HepG2 (cell line): ENCODE data around the gene RAD51D. TPM values are rescaled to one million over a fixed set of nuclear protein-coding genes. Genes with fewer than 3 reads are reported as not detected.
A peak's percentile ranks its signal among the peaks of the same experiment; 100 is the strongest.

Experiments used
- ATRX ChIP-seq: sonication (generic); formaldehyde crosslinking; IDR thresholded peaks from 2 replicates; pipeline ENCODE4 v1.4.0; 2020; ENCODE audit warnings: missing genetic modification reagents, borderline replicate concordance
- BCL6 ChIP-seq: IDR thresholded peaks from 2 replicates; pipeline ENCODE4 v1.6.1; 2016; ENCODE audit warnings: missing genetic modification reagents, missing compliant biosample characterization
- HNRNPL ChIP-seq: fragments of 200-400 bp; formaldehyde crosslinking; IDR thresholded peaks from 2 replicates; pipeline ENCODE4 v1.6.1; 2017; ENCODE audit warnings: mild to moderate bottlenecking, low read depth, low read length
- HOXA7 ChIP-seq: sonication (generic); formaldehyde crosslinking; IDR thresholded peaks from 2 replicates; pipeline ENCODE4 v1.8.1; 2022; ENCODE audit warnings: mild to moderate bottlenecking, missing genetic modification reagents, moderate library complexity
- SIX4 ChIP-seq: sonication (generic); formaldehyde crosslinking; IDR thresholded peaks from 2 replicates; pipeline ENCODE4 v1.4.0; 2020; ENCODE audit warnings: missing genetic modification reagents
- ZMYM3 ChIP-seq: sonication (generic); formaldehyde crosslinking; IDR thresholded peaks from 2 replicates; pipeline ENCODE4 v1.5.1; 2020; ENCODE audit warnings: mild to moderate bottlenecking, missing genetic modification reagents
- ZNF101 ChIP-seq: sonication (generic); formaldehyde crosslinking; IDR thresholded peaks from 2 replicates; pipeline ENCODE4 v1.4.0; 2020; ENCODE audit warnings: mild to moderate bottlenecking, low read depth, missing genetic modification reagents, borderline replicate concordance
- ZNF136 ChIP-seq: sonication (generic); formaldehyde crosslinking; IDR thresholded peaks from 2 replicates; pipeline ENCODE4 v1.8.1; 2022; ENCODE audit warnings: low read depth, mild to moderate bottlenecking, moderate library complexity, missing genetic modification reagents
- ZNF382 ChIP-seq: sonication (generic); formaldehyde crosslinking; IDR thresholded peaks from 2 replicates; pipeline ENCODE4 v1.5.0; 2020; ENCODE audit warnings: missing genetic modification reagents, mild to moderate bottlenecking, borderline replicate concordance
- ZNF749 ChIP-seq: sonication (generic); formaldehyde crosslinking; IDR thresholded peaks from 2 replicates; pipeline ENCODE4 v1.8.0; 2022; ENCODE audit warnings: mild to moderate bottlenecking, missing genetic modification reagents, moderate library complexity, borderline replicate concordance
- ZNF782 ChIP-seq: sonication (generic); formaldehyde crosslinking; IDR thresholded peaks from 2 replicates; pipeline ENCODE4 v1.4.0; 2020; ENCODE audit warnings: missing genetic modification reagents, mild to moderate bottlenecking, borderline replicate concordance
- polyA plus RNA-seq, 8 experiments: library from polyadenylated mRNA; depleted of rRNA in 3 of 8; stranded (reverse) in 7 of 8; unstranded in 1 of 8; fragments of >200 nt; fragmentation: Illumina TruSeq in 4 of 8; extraction: Trizol in 4 of 8; gene quantifications; 2 replicates each; pipeline versions ENCODE4 v1.2.1 to v1.2.3, GENCODE V29; 2011 to 2016; ENCODE audit warnings: low read depth in 4 of 8, missing spikeins in 1 of 8, mixed read lengths in 1 of 8; ENCODE audit not compliant: insufficient read depth in 1 of 8
- total RNA-seq, 5 experiments: library from RNA; depleted of rRNA; stranded (reverse); fragments of >200 nt; fragmentation: Illumina TruSeq; extraction: Trizol; gene quantifications; 2 replicates each; pipeline ENCODE4 v1.2.3, GENCODE V29; 2016; ENCODE audit warnings: low read depth in 1 of 5
- TF ChIP-seq, protein P1 (sequence below): sonication (generic); formaldehyde crosslinking; IDR thresholded peaks from 2 replicates; pipeline ENCODE4 v1.4.0; 2020; ENCODE audit warnings: mild to moderate bottlenecking, missing genetic modification reagents
- TF ChIP-seq, protein P2 (sequence below): sonication (generic); formaldehyde crosslinking; IDR thresholded peaks from 2 replicates; pipeline ENCODE4 v1.4.0; 2020; ENCODE audit warnings: mild to moderate bottlenecking, missing genetic modification reagents
- TF ChIP-seq, protein P3 (sequence below): sonication (generic); formaldehyde crosslinking; IDR thresholded peaks from 2 replicates; pipeline ENCODE4 v1.5.1; 2020; ENCODE audit warnings: mild to moderate bottlenecking, missing genetic modification reagents
- TF ChIP-seq, protein P4 (sequence below): sonication (generic); formaldehyde crosslinking; IDR thresholded peaks from 2 replicates; pipeline ENCODE4 v1.4.0; 2020; ENCODE audit warnings: missing genetic modification reagents
- TF ChIP-seq, protein P5 (sequence below): sonication (generic); formaldehyde crosslinking; IDR thresholded peaks from 2 replicates; pipeline ENCODE4 v1.5.0; 2020; ENCODE audit warnings: mild to moderate bottlenecking, missing genetic modification reagents

RAD51D gene
- total and polyA plus RNA-seq, 2 of the 13 experiments (the other 11 are each of a cell fraction or from before 2014, with no cell fraction given): 6.7 to 13.1 TPM

DNA sequence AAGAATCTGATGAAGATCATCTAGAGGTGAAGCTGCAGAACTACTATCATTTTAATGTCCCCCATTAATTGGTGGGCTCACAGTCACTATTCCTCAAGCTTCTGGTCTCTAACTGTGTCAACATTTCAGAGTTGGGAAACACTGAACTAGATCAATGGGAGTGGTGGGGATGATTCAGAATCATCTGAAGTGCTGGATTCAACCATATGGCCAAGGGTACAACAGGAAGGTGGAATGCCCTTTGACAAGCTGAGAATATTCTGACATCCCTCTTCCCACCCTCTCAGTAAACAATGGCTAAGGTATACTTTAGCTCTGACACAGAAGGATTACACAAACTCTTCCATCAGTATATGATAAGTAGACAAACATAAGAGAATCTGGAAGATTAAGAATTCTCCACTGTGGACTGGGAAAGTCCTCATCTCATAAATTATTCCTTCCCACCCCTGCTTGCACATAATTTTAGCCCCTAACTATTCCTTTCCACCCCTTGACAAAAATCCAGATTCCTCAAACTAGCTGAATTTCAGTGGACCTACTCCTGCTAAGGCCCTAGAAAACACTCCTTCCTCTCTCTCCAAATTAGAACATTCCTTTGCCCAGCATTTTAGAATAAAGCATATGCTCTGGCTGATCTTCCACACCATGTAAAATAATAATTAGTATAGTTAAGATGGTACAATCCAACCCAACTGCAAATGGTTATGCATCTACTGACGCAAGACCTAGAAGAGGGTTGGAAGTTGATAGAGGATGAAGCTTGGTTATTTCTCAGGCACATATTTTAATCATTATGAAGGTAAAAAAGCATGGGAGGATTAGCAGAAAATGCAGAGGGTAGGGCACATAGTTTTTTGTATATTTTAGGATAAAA, 39.9 kb downstream of the RAD51D start (continued):
- TF ChIP-seq, protein P1, sequence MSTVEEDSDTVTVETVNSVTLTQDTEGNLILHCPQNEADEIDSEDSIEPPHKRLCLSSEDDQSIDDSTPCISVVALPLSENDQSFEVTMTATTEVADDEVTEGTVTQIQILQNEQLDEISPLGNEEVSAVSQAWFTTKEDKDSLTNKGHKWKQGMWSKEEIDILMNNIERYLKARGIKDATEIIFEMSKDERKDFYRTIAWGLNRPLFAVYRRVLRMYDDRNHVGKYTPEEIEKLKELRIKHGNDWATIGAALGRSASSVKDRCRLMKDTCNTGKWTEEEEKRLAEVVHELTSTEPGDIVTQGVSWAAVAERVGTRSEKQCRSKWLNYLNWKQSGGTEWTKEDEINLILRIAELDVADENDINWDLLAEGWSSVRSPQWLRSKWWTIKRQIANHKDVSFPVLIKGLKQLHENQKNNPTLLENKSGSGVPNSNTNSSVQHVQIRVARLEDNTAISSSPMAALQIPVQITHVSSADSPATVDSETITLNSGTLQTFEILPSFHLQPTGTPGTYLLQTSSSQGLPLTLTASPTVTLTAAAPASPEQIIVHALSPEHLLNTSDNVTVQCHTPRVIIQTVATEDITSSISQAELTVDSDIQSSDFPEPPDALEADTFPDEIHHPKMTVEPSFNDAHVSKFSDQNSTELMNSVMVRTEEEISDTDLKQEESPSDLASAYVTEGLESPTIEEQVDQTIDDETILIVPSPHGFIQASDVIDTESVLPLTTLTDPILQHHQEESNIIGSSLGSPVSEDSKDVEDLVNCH: no peak
- TF ChIP-seq, protein P2, sequence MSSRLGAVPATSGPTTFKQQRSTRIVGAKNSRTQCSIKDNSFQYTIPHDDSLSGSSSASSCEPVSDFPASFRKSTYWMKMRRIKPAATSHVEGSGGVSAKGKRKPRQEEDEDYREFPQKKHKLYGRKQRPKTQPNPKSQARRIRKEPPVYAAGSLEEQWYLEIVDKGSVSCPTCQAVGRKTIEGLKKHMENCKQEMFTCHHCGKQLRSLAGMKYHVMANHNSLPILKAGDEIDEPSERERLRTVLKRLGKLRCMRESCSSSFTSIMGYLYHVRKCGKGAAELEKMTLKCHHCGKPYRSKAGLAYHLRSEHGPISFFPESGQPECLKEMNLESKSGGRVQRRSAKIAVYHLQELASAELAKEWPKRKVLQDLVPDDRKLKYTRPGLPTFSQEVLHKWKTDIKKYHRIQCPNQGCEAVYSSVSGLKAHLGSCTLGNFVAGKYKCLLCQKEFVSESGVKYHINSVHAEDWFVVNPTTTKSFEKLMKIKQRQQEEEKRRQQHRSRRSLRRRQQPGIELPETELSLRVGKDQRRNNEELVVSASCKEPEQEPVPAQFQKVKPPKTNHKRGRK (CRISPR knock-in tag): no peak
- TF ChIP-seq ZNF136 (CRISPR knock-in tag): no peak
- TF ChIP-seq, protein P3, sequence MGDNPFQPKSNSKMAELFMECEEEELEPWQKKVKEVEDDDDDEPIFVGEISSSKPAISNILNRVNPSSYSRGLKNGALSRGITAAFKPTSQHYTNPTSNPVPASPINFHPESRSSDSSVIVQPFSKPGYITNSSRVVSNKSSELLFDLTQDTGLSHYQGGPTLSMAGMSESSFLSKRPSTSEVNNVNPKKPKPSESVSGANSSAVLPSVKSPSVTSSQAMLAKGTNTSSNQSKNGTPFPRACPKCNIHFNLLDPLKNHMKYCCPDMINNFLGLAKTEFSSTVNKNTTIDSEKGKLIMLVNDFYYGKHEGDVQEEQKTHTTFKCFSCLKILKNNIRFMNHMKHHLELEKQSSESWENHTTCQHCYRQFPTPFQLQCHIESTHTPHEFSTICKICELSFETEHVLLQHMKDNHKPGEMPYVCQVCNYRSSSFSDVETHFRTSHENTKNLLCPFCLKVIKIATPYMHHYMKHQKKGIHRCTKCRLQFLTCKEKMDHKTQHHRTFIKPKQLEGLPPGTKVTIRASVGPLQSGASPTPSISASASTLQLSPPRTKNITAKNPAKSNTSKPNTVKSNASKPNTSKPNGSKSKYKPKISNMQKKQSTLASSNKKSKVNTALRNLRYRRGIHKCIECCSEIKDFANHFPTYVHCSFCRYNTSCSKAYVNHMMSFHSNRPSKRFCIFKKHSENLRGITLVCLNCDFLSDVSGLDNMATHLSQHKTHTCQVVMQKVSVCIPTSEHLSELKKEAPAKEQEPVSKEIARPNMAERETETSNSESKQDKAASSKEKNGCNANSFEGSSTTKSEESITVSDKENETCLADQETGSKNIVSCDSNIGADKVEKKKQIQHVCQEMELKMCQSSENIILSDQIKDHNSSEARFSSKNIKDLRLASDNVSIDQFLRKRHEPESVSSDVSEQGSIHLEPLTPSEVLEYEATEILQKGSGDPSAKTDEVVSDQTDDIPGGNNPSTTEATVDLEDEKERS: no peak
- no peak for TF ChIP-seq ZNF749 (CRISPR knock-in tag)
- TF ChIP-seq, protein P4, sequence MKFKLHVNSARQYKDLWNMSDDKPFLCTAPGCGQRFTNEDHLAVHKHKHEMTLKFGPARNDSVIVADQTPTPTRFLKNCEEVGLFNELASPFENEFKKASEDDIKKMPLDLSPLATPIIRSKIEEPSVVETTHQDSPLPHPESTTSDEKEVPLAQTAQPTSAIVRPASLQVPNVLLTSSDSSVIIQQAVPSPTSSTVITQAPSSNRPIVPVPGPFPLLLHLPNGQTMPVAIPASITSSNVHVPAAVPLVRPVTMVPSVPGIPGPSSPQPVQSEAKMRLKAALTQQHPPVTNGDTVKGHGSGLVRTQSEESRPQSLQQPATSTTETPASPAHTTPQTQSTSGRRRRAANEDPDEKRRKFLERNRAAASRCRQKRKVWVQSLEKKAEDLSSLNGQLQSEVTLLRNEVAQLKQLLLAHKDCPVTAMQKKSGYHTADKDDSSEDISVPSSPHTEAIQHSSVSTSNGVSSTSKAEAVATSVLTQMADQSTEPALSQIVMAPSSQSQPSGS (CRISPR knock-in tag): no peak
- TF ChIP-seq HOXA7 (CRISPR knock-in tag): no peak
- no peak for TF ChIP-seq ZNF782 (CRISPR knock-in tag)
- no peak for TF ChIP-seq SIX4 (CRISPR knock-in tag)
- no peak for TF ChIP-seq ZMYM3 (CRISPR knock-in tag)
- peak; percentile 52 for TF ChIP-seq BCL6 (CRISPR knock-in tag)
- TF ChIP-seq ZNF101 (CRISPR knock-in tag): no peak
- TF ChIP-seq, protein P5, sequence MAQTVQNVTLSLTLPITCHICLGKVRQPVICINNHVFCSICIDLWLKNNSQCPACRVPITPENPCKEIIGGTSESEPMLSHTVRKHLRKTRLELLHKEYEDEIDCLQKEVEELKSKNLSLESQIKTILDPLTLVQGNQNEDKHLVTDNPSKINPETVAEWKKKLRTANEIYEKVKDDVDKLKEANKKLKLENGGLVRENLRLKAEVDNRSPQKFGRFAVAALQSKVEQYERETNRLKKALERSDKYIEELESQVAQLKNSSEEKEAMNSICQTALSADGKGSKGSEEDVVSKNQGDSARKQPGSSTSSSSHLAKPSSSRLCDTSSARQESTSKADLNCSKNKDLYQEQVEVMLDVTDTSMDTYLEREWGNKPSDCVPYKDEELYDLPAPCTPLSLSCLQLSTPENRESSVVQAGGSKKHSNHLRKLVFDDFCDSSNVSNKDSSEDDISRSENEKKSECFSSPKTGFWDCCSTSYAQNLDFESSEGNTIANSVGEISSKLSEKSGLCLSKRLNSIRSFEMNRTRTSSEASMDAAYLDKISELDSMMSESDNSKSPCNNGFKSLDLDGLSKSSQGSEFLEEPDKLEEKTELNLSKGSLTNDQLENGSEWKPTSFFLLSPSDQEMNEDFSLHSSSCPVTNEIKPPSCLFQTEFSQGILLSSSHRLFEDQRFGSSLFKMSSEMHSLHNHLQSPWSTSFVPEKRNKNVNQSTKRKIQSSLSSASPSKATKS: no peak
- TF ChIP-seq HNRNPL: no peak
- no peak for TF ChIP-seq ZNF382 (CRISPR knock-in tag)
- TF ChIP-seq ATRX (CRISPR knock-in tag): no peak
